HG03469 (cell line): ENCODE results near the gene ZNF462.
"Not testable (repeated sequence)": the region's sequence is repeated elsewhere in the genome, so short reads cannot be mapped to it uniquely, and the experiment has no call there.

Experiments
- ATAC-seq: cut with Tn5 transposase; IDR thresholded peaks from one replicate; pipeline ENCODE4 v1.9.1; 2021; ENCODE audit warnings: mild to moderate bottlenecking, moderate library complexity, moderate number of reproducible peaks; ENCODE audit not compliant: unreplicated experiment

ZNF462 gene

DNA sequence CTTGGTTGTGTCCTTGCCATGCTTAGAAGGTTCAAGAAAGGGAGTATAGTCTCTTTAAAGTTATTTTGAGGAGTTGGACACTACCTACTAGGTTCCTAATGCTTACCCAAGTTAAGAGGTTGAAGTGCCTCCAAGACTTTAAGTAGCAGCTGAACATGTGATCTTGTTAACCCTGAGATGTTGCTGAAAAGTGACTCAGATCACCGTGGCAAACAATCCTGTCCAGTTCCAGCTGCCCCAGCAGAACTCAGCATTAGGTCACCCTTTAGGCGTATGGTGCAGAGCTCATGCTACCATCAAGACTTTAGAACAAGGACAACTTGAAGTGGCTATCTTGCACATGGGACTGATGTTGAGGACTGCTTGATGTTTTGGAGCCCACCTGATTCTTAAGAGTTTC lies 22.5 kb downstream of the ZNF462 start:
- no peak for ATAC-seq

DNA sequence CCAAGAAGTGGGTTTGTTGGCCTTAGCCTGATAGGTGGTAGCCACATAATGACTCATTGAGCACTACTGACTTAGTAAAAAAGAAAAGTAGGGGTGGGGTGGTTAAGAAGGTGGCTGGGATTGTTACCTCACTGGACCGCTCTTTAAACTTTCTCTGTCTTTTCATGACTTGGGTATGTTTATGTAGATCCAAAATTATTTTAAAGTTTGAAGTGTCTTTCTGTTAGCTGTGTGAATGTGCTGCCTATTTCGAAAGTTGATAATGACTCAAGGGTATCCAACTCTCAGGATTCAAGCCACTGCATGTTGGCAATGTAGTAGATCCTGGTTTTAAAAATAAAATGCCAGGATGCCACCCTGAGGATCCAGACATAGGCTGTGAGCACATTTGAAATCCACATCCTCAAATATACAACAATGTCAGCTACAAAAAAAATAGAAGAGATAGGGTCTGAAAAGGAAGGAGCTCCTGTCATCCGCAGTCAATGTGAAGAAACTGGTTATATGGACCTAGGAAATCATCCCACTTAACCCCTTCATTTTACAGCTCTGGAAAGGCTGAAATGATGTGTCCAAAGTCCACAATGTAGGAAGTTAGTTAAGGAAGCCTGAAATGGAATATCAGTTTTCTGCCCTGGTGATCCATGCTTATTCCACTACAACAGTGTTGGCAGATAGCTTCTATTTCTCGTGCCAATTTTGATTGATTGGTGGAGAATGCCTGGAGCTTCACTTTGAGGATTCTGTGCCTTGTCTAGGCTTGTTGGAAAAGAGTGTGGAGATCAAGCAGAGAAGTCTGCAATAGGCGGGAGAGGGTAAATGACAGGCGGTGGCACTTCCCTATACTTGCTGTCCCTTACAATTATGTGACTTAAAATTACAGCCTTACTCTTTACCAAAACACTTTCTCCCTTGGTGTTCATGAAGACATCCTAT lies 23.4 kb downstream of the ZNF462 start:
- ATAC-seq = no peak

DNA sequence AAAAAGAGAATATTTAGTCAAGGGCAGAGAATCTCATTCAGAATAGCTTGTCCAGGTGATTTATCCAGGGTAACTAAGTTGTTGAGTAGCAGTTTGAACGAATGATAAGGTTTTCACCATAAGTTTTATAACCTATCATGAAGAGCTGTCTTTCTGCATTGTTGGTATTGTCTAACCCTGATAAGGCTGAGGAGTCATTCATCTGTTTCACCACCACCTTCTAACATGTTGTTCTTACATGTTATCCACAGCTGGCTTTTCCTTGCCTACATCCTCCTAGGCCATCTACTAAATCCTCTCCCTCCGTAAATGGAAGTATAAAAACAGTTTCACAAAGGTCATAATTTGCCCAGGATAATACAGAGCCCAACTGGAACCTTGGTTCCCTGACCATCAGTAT lies 24.1 kb downstream of the ZNF462 start:
- ATAC-seq = no peak

DNA sequence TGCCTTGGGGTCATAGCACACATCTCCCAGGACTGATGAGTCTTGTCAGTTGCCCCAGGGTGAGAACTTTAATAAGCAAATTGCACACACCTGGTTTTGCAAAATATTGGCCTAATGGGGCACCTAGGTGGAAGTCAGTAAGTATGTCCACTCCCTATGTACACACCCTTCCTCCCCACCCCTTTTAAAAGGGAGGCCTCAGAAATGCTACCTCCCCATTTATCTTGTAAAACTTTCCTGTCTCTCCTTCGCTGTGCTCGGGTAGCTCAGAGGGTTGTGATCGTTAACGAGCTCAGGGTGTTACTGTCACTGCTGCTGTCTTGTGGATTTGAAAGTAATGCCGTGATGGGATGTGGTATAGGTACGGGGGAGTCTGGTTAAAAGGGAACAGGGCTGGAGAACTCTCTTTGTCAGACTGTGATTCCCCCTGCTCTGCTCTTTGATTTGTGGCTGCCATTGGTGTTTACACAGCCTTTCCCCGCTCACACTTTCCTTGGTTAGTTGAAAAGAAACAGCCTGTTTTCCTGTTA lies 26.2 kb downstream of the ZNF462 start:
- no peak for ATAC-seq

DNA sequence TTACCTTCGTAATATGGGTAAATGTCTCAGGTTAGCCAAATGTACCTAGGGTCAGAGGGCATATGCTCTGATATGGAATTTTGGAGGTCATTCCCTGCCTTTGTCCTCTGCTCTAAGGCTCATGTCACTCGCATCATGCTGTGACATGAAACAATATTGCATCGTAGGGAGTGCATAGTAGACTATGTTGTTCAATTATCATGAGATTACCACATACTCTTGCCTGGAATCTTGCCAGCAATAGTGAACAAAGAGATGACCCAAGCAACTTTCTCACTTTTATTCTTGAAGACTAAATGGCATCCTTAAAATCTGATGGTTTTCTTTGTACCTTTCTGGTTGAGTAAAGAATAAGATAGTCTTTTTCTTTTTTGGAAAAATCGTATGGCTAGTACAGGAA lies 27.6 kb downstream of the ZNF462 start:
- no peak for ATAC-seq

DNA sequence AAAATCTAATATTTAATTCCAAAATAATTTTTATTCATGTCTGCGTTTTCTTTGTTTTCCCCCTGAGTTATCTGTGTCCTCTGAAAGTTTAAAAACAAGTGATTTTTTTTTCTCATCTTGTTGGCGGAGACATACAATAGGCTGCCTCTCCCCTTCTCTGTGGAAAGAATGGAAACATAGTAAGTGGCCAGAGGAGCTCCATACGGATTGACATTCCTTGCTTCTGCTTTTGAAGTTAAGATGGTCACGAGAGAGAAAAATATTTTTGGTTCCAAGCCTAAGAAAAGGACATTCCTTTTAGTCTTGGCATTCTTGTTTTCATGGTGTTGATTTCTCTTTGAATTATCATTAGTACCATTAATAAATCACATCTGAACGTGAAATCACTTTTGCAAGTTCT lies 28.3 kb downstream of the ZNF462 start:
- no peak for ATAC-seq

DNA sequence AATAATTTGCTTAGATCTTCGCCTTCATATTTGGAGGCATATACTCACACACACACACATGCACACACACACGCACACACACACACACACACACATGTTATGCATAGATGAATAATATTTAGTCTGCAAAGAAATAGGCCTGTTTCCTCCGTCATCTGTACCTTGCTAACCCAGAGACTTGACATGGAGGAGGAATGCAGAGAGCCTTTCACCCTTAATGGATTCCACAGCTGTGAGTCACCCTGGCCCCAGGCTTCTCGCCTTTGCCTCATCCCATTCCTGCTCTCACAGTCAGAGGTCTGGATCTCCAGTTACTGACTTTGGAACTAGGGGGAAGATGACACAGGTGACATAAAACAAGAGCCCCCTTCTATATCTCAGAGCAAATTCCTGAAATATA lies 29.7 kb downstream of the ZNF462 start:
- ATAC-seq = no peak

DNA sequence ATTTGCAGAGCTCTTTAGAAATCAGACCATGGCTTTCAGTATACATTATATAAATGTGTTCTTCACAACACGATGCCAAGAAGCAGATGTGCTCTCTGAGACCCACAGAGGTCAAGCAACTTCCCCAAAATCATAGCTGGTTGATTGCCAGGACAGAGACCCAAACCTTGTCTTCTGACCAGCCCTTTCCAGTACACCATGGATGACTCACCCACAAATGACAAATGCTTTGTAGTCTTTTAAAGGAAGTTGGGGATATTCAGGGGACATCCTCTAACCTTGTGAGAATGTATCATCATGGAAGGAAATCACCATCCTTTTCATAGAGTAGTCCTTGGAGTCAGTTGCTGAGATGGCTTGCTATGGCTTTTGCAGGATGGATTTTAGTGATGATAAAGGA lies 30.1 kb downstream of the ZNF462 start:
- no peak for ATAC-seq

DNA sequence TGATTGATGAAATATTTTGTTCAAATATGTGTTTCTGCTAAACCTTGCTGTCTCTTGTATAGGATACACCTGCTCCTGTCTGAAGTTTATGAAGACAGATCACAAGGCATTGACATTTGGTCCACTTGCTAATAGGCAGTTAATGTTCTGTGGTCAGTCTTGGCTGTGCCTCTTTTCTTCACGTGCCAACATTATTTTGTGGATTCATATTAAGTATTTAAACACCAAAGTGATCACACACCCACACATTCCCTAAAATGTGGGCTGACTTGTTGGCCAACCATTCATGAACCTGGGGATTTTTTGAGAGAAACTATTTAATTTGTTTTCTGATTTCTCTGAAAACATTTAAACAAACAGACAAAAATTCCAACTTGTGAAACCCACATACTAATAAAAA lies 33.7 kb downstream of the ZNF462 start:
- no peak for ATAC-seq

DNA sequence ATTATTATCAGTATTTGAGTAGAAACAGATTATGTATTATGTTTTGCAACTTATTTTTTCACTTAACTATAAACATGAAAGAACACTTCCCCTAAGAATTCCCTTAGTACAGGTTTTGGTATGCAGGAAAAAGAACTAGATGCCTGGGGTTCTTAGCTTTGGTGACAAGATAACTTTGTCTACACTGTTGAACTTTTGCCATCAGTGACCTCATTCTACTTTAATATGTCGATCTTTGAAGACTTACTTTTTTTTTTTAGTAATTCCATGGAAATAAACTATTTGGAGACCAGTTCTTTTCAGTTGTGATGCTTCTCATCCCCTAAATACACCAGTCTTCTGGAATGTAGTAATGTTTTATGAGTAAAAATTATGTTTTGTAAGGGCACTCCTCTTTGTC lies 34.3 kb downstream of the ZNF462 start:
- ATAC-seq = no peak

DNA sequence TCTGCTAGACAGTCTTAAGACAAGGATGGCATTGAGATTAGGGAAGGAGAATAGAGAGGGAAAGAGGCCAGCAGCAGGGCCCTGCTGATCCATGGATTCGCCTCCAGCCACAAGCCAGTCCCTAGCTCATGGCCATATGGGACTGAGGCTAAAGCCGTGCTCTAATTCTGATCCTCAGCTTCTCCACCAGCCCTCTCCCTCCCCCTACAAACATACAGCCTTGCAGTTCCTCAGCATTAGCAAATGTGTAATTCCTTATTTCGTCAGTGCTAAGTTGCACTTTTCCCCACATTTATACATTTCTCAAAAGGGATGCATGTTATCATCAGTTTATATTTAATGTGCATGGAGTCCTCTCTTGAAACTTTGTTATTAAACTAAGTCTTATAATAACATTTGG lies 34.8 kb downstream of the ZNF462 start:
- no peak for ATAC-seq

DNA sequence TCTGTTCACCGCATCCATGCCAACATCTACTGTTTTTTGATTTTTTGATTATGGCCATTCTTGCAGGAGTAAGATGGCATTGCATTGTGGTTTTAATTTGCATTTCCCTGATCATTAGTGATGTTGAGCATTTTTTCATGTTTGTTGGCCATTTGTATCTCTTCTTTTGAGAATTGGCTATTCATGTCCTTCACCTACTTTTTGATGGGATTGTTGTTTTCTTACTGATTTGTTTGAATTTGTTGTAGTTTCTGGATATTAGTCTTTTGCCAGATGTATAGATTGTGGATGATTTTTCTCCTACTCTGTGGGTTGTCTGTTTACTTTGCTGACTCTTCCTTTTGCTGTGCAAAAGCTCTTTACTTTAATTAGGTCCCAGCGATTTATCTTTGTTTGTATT lies 37.6 kb downstream of the ZNF462 start:
- ATAC-seq = not testable (repeated sequence)

DNA sequence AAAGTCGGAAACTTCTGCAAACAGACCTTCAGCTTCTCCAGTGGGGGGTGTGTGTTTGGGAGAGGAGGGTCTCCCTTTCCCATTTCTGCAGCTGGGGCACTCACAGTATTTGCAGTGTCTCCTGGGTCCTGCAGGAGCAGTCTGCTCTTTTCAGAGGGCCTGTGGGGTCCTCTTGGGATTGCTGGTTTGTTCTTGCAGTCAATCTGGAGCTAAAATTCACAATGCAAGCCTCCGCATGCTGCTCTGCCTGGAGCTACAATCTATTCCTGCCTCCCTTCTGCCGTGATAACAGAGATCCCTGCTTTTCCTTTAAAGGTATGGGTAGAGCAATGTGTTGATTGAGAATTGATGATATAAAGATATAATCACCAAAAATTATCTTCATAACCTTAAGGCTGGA lies 43.2 kb downstream of the ZNF462 start:
- ATAC-seq = no peak

DNA sequence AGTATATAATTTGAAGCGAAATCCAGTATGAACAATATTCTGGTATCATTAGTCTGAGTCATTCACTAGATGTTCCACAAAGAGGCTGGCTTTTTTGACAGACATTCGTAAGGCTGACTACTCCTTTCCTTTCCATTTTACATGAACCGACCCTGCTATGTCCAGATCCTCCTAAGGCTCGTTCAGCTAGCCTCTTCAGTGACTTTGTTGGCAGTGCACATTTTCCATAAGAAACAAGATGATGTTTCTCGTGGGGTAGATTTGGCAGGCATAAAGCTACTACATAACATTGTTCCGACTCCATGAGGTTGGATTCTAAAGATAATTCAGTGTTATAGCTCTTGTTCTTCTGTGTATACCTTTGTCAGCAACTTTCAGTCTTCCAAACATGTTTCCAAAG lies 49.0 kb downstream of the ZNF462 start:
- no peak for ATAC-seq

DNA sequence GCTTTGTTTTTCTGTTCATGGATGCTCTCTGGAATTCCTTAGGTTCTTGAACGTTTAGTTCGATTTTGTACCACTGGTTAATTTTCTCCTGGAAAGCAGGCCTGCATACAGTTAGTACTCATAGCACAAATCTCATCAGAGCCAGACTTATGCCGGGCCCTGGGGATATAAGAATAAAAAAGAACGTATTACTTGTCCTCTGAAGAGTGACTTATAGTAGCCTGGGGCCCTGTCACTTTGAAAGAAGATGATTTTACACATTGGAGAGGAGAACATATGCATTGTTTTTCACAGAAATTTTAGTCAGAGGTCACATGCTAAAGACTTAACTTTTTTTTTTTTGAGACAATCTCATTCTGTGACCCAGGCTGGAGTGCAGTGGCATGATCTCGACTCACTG lies 50.3 kb downstream of the ZNF462 start:
- ATAC-seq = no peak

DNA sequence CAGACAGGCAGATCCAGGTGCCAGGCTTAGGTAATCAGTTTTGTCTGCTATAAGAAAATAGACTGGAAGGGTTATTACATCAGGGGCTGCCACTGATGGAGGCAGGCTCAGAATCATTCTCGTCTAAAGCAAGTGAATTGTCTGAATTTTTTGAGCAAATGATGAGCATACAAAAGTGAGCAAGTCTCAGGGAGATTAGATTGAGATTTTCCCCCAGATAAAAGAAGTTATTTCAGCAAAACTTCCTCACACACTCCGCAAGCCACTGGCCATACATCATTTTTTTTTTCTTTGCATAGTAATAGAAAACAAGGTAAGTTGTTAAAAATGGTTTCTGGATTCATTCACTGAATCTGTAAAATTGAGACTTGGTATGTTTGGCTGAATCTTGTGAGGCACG lies 52.9 kb downstream of the ZNF462 start:
- no peak for ATAC-seq

DNA sequence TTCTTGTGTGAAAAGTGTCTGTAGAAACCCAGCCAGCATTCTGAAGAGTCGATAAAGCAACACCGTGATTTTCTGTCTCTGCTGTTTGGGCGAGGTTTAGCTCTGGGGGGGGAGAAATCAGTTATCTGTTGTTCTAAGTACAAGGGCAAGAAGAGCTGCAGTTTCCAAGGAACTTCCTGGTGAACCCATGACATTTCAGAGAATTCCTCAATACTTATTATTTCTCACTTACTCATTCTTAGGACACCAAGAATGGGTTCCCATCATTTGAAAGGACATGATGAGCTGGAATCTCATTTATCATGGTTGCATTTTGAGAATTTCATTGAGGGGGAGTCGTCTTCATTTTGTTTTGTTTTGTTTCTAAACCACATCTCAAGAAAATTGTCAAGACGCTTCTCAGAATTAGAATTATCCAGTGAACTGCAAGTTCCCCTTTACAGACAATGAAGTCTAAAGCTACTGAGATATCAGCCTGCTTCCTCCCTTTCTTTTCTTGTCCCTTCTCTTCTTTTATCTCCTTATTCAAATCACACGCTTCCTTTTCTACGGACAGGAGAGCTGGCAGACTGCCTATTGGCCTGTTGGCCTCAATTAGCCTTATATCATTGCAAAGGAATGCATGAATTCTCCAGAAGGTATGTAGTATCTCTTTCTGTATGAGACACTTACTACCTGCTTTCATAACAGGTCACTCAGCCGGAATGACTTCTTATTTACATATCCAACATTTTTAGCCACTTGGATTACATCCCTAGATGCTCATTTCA lies 53.7 kb downstream of the ZNF462 start:
- no peak for ATAC-seq

DNA sequence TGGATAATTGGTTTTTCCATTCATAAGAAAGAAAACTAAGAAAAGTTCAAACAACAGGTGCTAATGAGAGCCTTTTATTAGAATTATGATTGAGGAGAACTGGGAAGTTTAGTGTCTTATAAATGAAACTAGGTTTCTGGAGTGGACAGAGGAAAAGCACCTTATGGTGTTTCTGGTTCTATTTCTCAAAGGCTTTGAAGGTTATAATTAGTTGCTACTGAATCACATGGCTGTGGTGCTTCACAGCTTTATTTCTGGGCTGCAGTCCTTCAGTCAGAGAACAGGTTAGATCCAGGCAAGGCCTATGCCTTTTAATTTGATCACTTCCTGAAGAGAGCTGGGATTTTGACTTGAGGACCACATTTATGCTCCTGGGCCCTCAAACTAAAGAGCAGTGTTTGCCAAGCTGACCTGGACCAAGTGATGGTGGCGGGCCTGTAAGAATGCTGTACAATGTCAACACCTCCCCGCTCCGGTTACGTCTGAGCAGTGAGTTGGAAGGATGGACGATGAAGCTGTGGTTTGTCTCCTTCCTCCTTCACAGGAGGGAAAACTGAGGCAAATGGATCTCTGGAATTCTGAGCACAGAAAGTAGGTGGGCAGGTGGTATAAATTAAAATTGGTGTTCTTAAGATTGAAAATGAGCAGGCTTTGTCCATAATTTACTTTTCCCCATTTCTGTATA lies 56.0 kb downstream of the ZNF462 start:
- ATAC-seq = no peak

DNA sequence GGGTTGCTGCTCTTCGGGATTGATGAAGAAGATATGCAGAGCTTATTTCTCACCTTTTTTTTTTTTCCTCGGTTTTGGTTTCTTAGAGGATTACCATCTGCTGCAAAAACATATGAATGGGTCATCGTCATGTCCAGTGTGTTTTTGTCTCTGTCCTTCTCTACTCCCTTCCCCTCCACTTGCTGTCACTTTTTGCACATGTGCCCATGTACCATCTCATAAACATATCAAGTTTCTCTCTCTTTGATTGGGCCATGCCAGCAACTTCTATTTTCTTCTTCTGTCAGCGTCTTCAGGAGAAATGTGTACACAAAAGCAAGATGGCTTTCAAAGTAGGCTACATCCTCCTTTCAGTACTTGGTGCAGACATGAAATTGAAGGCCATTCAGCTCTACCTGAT lies 57.1 kb downstream of the ZNF462 start:
- no peak for ATAC-seq

DNA sequence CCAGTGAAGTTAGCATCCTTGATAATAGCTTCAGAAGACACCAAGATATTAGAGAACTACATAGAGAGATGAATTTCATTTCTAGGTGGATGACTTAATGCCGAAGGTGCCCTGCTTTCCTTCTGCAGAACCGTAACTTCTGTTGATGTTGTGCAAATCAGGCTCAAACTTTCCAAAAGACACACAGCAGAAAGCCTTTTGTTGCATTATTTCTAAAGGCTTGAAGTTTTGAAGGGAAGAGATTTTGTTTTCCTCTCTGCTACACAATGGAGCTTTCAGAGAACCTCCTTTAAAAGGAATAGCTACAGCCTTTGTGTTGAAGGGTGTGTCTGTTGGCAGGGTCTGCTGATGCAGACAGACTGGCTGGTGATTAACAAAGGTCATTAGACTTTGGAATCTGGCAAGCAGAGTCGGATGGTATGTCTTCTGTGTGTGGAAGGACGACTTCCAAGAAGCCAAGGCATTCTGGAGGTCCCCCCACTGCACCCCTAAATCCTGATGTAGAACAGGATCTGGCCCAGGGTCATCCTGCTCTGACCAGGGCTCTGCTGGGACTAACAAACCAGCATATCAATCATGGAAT lies 57.8 kb downstream of the ZNF462 start:
- ATAC-seq = no peak

DNA sequence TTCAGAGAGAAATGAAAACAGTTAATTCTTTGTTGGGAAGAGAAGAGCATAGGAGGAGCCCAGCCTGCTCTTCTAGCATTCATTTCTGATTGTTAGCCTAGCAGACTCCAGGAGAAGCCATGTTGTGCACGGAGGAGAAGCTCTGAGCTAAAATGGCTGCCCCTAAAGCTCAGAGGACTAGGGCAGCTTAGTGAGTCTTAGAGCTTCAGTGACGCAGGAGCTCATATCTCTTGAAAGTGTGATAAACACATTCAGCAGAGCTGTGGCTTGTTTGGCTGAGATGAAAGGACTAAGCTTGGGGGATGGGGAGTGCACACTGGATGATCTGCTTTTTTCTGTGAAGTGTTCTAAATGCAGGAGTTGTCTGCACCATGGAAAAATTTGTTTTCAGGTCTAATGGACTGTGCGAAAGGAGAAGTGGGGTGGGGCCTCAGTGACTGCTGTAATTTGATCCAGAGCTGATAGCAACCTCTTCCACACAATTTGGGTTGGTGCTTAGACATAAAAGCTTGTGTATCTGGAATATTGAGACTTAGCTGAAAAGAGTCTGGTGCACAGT lies 58.5 kb downstream of the ZNF462 start:
- ATAC-seq = no peak
